ENCODE measurements around the gene CARD16. TPM values are rescaled to one million over a fixed set of nuclear protein-coding genes. Genes with fewer than 3 reads are reported as not detected.
"Not testable (repeated sequence)": the region's sequence is repeated elsewhere in the genome, so short reads cannot be mapped to it uniquely, and the experiment has no call there.

Gene CARD16
- total RNA-seq (2014; rRNA removed; shearing (Covaris generic)), result not detected in 2 replicates

- DNase-seq (ENCODE audit: low spot score), result not testable (repeated sequence)
These were observed at the start of gene CARD16 for GRCh38 chr11:105044557-105045524. Gene CARD16 (minus strand): TSS chr11:105045335. CDS start chr11:105045297, 38 bp downstream.

DNA sequence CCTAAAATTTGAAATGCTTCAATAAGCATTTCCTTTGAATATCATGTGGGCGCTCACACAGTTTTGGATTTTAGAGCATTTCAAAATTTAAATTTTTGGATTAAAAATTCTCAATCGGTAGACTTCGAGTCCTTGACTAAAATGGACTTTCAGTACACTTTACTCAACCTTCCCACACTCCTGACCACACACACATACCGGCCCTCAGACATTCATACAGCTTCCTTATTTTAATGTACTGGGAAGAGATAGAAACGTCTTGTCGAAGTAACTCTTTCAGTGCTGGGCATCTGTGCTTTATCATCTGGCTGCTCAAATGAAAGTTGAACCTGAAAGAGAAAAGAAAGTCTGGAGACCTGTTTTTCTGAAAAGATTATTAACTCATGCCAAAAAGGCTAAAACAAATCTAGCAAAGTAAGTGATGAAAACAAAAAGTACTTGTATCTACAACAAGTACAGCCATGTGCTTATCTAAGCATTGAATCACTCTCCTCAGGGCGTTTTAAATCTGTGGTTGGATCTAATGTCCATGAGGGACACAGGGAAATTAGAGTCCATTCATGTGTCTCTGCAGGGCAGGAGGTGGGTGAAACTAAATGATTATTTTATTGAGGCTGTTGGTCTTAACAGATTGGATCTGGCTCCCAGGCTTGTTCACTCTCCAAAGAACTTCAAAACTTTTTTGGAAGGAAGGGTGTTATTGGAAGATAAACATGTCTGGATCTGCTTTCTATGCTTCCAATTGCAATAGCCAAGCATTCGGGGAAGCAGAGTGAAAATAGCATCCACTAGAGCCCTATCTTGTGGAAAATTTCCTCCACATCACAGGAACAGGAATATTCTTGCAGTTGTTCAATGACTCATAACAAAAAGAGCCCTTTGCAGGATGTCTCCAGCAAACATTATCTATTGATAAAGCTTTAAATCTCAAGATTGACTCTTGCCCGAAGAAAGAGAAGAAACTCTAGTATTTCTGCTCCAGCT is 47.4 kb upstream of the CARD16 start:
- DNase-seq (ENCODE audit: low spot score), result no peak

GRCh38 chr11:105081412-105082150 is 36.4 kb upstream of the CARD16 start:
- no peak for DNase-seq (ENCODE audit: low spot score)

DNA sequence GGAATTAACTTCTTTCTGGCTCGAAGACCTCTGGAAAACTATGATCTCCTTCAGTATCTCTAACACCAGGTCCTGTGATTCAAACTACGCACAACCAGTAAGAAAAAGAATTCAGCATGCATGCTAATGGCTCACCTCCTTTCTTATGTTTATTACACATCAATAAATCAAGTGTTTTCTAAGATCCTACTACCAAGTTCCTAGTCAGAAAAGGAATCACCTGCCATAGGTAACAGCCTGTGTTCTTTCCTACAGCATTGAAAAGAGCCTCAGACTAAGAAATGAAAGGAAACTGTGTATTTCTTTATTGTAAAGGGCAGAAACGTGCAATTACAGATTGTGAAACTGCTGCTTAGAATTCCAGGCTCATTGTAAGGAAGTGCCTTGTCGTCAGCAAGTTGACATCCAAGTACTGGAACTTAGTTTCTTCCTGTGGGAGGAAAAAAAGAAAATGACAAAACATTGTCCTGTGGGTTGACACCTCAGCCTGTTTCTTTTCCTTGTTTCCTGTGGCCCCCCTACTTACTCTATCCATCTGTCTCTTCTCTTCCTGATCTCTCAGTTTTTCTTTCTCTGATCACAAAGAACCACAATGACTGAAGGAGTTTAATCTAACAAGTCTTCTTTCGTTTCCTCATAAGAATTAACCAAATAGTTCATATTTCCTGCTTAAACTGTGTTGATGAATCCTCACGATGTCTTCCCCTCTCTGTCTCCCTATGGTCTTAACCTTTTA is 35.2 kb upstream of the CARD16 start:
- not testable (repeated sequence) for DNase-seq (ENCODE audit: low spot score)

GRCh38 chr11:105078283-105078682 is 33.1 kb upstream of the CARD16 start:
- no peak for DNase-seq (ENCODE audit: low spot score)

GRCh38 chr11:105077141-105077790 is 32.1 kb upstream of the CARD16 start:
- not testable (repeated sequence) for DNase-seq (ENCODE audit: low spot score)

GRCh38 chr11:105074166-105074530 is 29.0 kb upstream of the CARD16 start:
- no peak for DNase-seq (ENCODE audit: low spot score)

DNA sequence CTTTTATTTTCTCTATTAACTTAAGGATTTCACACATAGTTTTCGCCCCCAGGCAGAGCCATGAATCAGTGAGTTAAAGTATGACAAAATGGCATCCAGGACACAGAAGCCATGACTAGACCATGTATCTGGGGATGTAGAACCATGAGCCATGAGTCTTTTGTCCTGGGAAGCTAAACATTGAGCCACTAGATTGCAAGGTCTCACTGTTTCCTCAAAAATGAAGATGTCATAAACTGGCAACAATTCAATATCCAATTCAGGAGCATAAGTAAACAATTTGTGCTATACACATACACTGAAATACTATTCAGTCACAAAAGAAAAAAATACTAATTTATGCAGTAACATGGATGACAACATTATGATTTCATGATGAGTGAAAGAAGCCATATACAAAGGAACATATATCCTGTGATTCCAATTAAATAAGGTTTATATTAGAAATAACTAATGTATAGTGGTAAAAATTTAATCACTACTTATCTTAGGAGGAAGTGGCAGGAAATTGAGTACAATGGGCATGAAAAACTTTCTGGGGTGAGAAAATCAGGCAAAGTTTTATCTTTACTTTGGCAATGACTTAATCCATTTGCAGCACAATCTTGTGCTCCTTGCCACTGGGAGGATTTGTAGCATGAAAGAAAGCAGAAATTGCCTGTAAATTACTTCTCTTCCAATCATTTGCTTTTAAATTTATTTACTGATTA is 28.5 kb upstream of the CARD16 start:
- DNase-seq (ENCODE audit: low spot score), result no peak

GRCh38 chr11:105072080-105072479 is 26.9 kb upstream of the CARD16 start:
- DNase-seq (ENCODE audit: low spot score), result not testable (repeated sequence)

- no peak for DNase-seq (ENCODE audit: low spot score)
These were observed 26.1 kb upstream of the CARD16 start for GRCh38 chr11:105071089-105071732.

DNA sequence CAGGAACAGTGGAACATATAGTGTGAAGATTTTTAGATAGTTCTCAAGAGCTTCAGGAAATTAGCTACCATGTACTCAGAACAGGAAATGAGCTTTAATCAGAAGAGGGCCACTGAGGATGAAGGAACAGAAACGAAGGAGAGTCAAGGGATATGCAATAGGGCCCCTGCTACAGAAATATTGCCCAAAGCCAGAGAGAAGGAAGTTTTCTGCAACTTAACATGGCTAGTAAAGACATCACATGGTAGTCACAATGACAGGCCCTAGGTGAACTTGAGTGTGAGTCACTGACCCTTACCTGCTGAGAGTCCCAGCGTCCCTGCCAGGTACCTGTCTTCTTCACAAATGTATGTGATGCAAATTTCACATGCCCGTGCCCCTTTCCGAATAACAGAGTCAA is 25.2 kb upstream of the CARD16 start:
- no peak for DNase-seq (ENCODE audit: low spot score)

DNA sequence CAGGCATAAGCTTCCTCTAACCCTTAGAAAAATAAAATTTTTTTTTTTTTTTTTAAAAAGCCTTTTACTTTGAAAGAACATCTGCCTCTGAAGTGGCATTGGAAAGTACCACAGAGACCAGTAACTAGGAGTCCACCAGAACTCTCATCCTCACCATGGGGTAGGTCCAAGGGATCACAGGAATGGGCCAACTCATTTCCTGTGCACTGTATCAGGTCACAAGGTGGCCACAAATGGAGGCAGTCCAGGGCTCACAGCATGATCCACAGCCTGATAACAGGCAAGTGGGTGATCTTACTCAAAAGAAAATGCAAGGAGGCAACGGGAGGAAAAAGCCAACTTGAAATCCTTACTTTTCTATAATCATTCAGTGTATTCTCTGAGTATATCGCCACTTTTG is 24.6 kb upstream of the CARD16 start:
- not testable (repeated sequence) for DNase-seq (ENCODE audit: low spot score)

GRCh38 chr11:105063245-105063941 is 18.3 kb upstream of the CARD16 start:
- DNase-seq (ENCODE audit: low spot score), result not testable (repeated sequence)

GRCh38 chr11:105057432-105057831 is 12.3 kb upstream of the CARD16 start:
- DNase-seq (ENCODE audit: low spot score), result no peak

- no peak for DNase-seq (ENCODE audit: low spot score)
These were observed 11.3 kb upstream of the CARD16 start for GRCh38 chr11:105056446-105056845.

DNA sequence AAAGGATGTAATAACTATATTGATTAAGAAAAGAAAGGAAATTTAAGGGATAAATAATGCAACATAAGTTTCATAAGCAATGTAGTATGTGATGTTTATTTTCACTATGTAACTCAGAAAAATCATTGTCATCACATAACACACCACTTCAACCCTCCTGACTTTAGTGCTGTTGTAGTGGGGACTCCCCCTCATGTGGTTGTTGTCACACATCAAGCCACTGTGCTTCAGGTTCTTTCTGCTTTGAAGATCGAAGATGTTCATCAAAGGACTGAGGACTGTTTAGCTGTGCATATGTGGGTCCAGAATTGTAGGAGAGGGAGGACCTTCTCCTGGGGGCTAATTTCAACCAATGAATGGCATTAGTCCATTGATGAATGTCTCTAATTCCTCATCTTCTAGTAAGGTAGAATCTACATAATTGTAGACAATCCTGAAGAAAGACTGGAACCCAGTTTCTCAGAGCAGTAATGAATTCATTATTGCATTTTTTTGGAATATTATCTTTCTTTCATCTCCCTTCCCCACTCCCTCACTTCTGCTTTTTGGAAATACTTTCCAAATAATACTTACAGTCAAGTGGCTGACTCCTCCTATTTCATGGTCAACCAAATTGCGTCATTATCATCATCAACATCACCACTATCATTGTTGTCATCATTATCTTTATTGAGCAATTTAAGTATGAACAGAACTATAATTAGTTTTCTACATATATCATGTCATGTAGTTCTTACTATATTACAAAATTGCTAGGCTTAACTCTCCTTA is 9.8 kb upstream of the CARD16 start:
- no peak for DNase-seq (ENCODE audit: low spot score)

GRCh38 chr11:105052487-105052886 is 7.4 kb upstream of the CARD16 start:
- no peak for DNase-seq (ENCODE audit: low spot score)
